IMR-90 (cell line): ENCODE data around the gene DSCAM. TPM values are rescaled to one million over a fixed set of nuclear protein-coding genes. Genes with fewer than 3 reads are reported as not detected.

Source experiments
- ATAC-seq: fragments of 200-7000 bp; cut with Tn5 transposase; 2 replicates; pipeline ENCODE4 v1.9.1; 2020; ENCODE audit warnings: low read depth, mild to moderate bottlenecking, moderate library complexity
- BruUV-seq: library from RNA; stranded (reverse); fragments of 400-500 nt; replicated peaks from 2 replicates; lab custom pipeline; 2021; lab: Mats Ljungman, UMichigan
- CTCF ChIA-PET: fragments of 300-600 bp; formaldehyde crosslinking; extraction: SDS; loops from one replicate; lab custom pipeline; 2021; ENCODE audit warnings: antibody characterized with exemption; lab: Yijun Ruan, JAX
- POLR2A ChIA-PET: fragments of 300-600 bp; sonication (Branson Sonifier 250); formaldehyde crosslinking; loops from one replicate; lab custom pipeline; 2022; ENCODE audit warnings: antibody characterized with exemption; ENCODE audit not compliant: unreplicated experiment; lab: Charles Lee
- DNase-seq: peaks from one replicate; pipeline ENCODE4 v3.0.0; 2013
- H2AFZ ChIP-seq: replicated peaks from 2 replicates; pipeline ENCODE3; 2013; ENCODE audit warnings: low read length, mild to moderate bottlenecking; ENCODE audit not compliant: poor library complexity
- H2AK5ac ChIP-seq: 2 replicates; pipeline ENCODE4 v1.6.1; 2013; ENCODE audit warnings: low read depth, low read length, inconsistent platforms
- H2AK9ac ChIP-seq: replicated peaks from 2 replicates; pipeline ENCODE3; 2013; ENCODE audit warnings: mild to moderate bottlenecking, low read depth, low read length, moderate library complexity; ENCODE audit not compliant: poor library complexity
- H2BK120ac ChIP-seq: 2 replicates; pipeline ENCODE4 v1.6.1; 2013; ENCODE audit warnings: low read depth, low read length, inconsistent platforms
- H2BK15ac ChIP-seq: 3 replicates; pipeline ENCODE4 v1.6.1; 2013; ENCODE audit warnings: low read depth, low read length, inconsistent platforms
- H2BK20ac ChIP-seq: 2 replicates; pipeline ENCODE4 v1.6.1; 2013; ENCODE audit warnings: low read depth, mild to moderate bottlenecking, inconsistent platforms, low read length, moderate library complexity
- H2BK5ac ChIP-seq: 2 replicates; pipeline ENCODE4 v1.6.1; 2013; ENCODE audit warnings: mild to moderate bottlenecking, low read depth, low read length, inconsistent platforms; ENCODE audit not compliant: poor library complexity, severe bottlenecking
- H3K14ac ChIP-seq: replicated peaks from 2 replicates; pipeline ENCODE4 v1.6.1; 2013; ENCODE audit warnings: low read depth, low read length, inconsistent platforms
- H3K18ac ChIP-seq: 2 replicates; pipeline ENCODE4 v1.6.1; 2013; ENCODE audit warnings: low read depth, low read length, control low read depth
- H3K23ac ChIP-seq: 2 replicates; pipeline ENCODE4 v1.6.1; 2013; ENCODE audit warnings: low read depth, low read length, inconsistent platforms
- H3K27ac ChIP-seq: 2 replicates; pipeline ENCODE4 v1.5.1; 2013; ENCODE audit warnings: mild to moderate bottlenecking, control low read depth, low read length; ENCODE audit not compliant: insufficient read depth
- H3K27me3 ChIP-seq: 2 replicates; pipeline ENCODE4 v1.6.1; 2013; ENCODE audit warnings: low read length; ENCODE audit not compliant: control insufficient read depth, insufficient read depth
- H3K36me3 ChIP-seq: 2 replicates; pipeline ENCODE4 v1.6.1; 2013; ENCODE audit warnings: low read length, mixed read lengths; ENCODE audit not compliant: control insufficient read depth, insufficient read depth
- H3K4ac ChIP-seq: 2 replicates; pipeline ENCODE4 v1.6.1; 2013; ENCODE audit warnings: low read depth, low read length, inconsistent platforms
- H3K4me1 ChIP-seq: 2 replicates; pipeline ENCODE4 v1.6.1; 2013; ENCODE audit warnings: low read length, mixed read lengths; ENCODE audit not compliant: control insufficient read depth, insufficient read depth
- H3K4me2 ChIP-seq: 2 replicates; pipeline ENCODE4 v1.6.1; 2013; ENCODE audit warnings: low read depth, mild to moderate bottlenecking, control low read depth, low read length, moderate library complexity
- H3K4me3 ChIP-seq: 2 replicates; pipeline ENCODE4 v1.5.1; 2013; ENCODE audit warnings: low read depth, mild to moderate bottlenecking, control low read depth, low read length, moderate library complexity; ENCODE audit not compliant: insufficient read depth
- H3K56ac ChIP-seq: 2 replicates; pipeline ENCODE4 v1.6.1; 2013; ENCODE audit warnings: low read length, inconsistent platforms; ENCODE audit not compliant: insufficient read depth; ENCODE audit errors: extremely low read depth
- H3K79me1 ChIP-seq, 2 experiments: 2 replicates each; pipeline ENCODE4 v1.6.1; 2013; ENCODE audit warnings: low read length in 2 of 2, inconsistent platforms in 1 of 2, low read depth in 1 of 2
- H3K9ac ChIP-seq: 2 replicates; pipeline ENCODE4 v1.6.1; 2013; ENCODE audit warnings: low read depth, low read length, control low read depth
- H3K9me1 ChIP-seq: 2 replicates; pipeline ENCODE4 v1.6.1; 2013; ENCODE audit warnings: low read length, inconsistent platforms; ENCODE audit not compliant: insufficient read depth
- H3K9me3 ChIP-seq: 2 replicates; pipeline ENCODE4 v1.6.1; 2013; ENCODE audit warnings: low read length; ENCODE audit not compliant: control insufficient read depth, insufficient read depth
- H4K20me1 ChIP-seq: 2 replicates; pipeline ENCODE4 v1.6.1; 2013; ENCODE audit warnings: low read length, inconsistent platforms; ENCODE audit not compliant: insufficient read depth
- H4K5ac ChIP-seq: 2 replicates; pipeline ENCODE4 v1.6.1; 2013; ENCODE audit warnings: mild to moderate bottlenecking, low read depth, low read length, control low read depth
- H4K8ac ChIP-seq, 2 experiments: 2 replicates each; pipeline ENCODE4 v1.6.1; 2013; ENCODE audit warnings: low read depth in 2 of 2, low read length in 2 of 2, control low read depth in 1 of 2, inconsistent platforms in 1 of 2
- H4K91ac ChIP-seq: 2 replicates; pipeline ENCODE4 v1.6.1; 2013; ENCODE audit warnings: low read depth, low read length, inconsistent platforms; ENCODE audit not compliant: insufficient read depth
- CHD1 ChIP-seq: IDR thresholded peaks from 2 replicates; pipeline ENCODE4 v1.6.1; 2012; ENCODE audit warnings: low read depth, low read length, improper control_type of control experiment
- MAZ ChIP-seq: IDR thresholded peaks from 2 replicates; pipeline ENCODE4 v1.6.1; 2012; ENCODE audit warnings: low read depth, mild to moderate bottlenecking, low read length, improper control_type of control experiment, moderate library complexity, borderline replicate concordance
- SMC3 ChIP-seq: fragments of 150-350 bp; IDR thresholded peaks from 2 replicates; pipeline ENCODE4 v1.6.1; 2016; ENCODE audit warnings: low read depth, mild to moderate bottlenecking, antibody characterized with exemption, low read length, moderate library complexity
- WGBS, 2 experiments: methylation state at CpG; one replicate each; pipeline versions ENCODE4 v1.1.5 to v1.1.7; 2013; ENCODE audit warnings: missing lambda C conversion rate in 2 of 2; ENCODE audit not compliant: insufficient read length in 1 of 2; ENCODE audit errors: extremely low coverage in 2 of 2; 5-methylcytosine and 5-hydroxymethylcytosine counted together
- dilution Hi-C: fragments of 300-500 bp; cut with HindIII; formaldehyde crosslinking; loops from one replicate; pipeline ENCODE4 v1.14.3; 2018; ENCODE audit warnings: low sequenced_read_pairs; ENCODE audit not compliant: unreplicated experiment
- in situ Hi-C: fragments of 300-500 bp; cut with MboI; formaldehyde crosslinking; loops from 3 replicates; pipeline ENCODE4 v1.14.3; 2019; ENCODE audit warnings: low sequenced_read_pairs, inconsistent platforms, mixed read lengths
- intact Hi-C: fragments of 100-400 bp; cut with micrococcal nuclease; formaldehyde crosslinking; loops from 2 replicates; pipeline ENCODE4 v1.10.0; 2022
- polyA plus RNA-seq, 3 experiments: library from polyadenylated mRNA; depleted of rRNA; stranded (reverse); fragments of >200 nt; gene quantifications; 2 replicates each; pipeline ENCODE4 v1.2.3, GENCODE V29; 2012; ENCODE audit warnings: low replicate concordance in 1 of 3
- total RNA-seq: library from RNA; depleted of rRNA; stranded (reverse); fragments of >200 nt; gene quantifications from 2 replicates; pipeline ENCODE4 v1.2.3, GENCODE V29; 2012

The DSCAM gene
- total and polyA plus RNA-seq, 2 of the 4 experiments (the other 2 are of a cell fraction): under 0.01 to 0.02 TPM

GRCh38 chr21:40383951-40384350 is 463.0 kb downstream of the DSCAM start:
- POLR2A ChIA-PET: no interaction called here
- in situ Hi-C loops (no loop called here), intact Hi-C loops (no loop called here), dilution Hi-C loops (no loop called here)
- ATAC-seq (no peak), DNase-seq (no peak)
- Histone ChIP-seq H3K4me3 (no peak overlapping the region), H3K4me1 (no peaks in the 10 kb centered on the region), H4K8ac (no peak overlapping the region), H2AFZ (no peak overlapping the region), H2BK5ac (no peak overlapping the region), H3K23ac (no peak overlapping the region), H3K14ac (no peak overlapping the region), H3K18ac (no peak overlapping the region), H3K56ac (no peak overlapping the region), H3K9me1 (no peaks in the 10 kb centered on the region), H2BK20ac (no peak overlapping the region), H3K4me2 (no peak overlapping the region), H3K27me3 (no peaks in the 10 kb centered on the region), H2BK15ac (no peak overlapping the region), H3K4ac (no peak overlapping the region), H4K91ac (no peak overlapping the region), H4K5ac (no peak overlapping the region), H3K9ac (no peak overlapping the region), H3K79me1 (no peaks in the 10 kb centered on the region), H3K36me3 (no peaks in the 10 kb centered on the region), H2BK120ac (no peak overlapping the region), H3K27ac (no peak overlapping the region), H2AK9ac (no peak overlapping the region), H4K20me1 (no peaks in the 10 kb centered on the region), H3K9me3 (peaks cover 14% of the 10 kb centered on the region), H2AK5ac (no peak overlapping the region)
- no peak for TF ChIP-seq SMC3
- TF ChIP-seq MAZ: no peak
- no peak for TF ChIP-seq CHD1
- 49% methylated on average over 3 of the region's 5 CpGs; no CpG with 5 or more reads in 1 of the 2 experiments for WGBS, 2 experiments
- no TSS peak for BruUV-seq
- CTCF ChIA-PET: no interaction called here
